ENCODE data around the gene EIF3J.

Gene EIF3J

DNA sequence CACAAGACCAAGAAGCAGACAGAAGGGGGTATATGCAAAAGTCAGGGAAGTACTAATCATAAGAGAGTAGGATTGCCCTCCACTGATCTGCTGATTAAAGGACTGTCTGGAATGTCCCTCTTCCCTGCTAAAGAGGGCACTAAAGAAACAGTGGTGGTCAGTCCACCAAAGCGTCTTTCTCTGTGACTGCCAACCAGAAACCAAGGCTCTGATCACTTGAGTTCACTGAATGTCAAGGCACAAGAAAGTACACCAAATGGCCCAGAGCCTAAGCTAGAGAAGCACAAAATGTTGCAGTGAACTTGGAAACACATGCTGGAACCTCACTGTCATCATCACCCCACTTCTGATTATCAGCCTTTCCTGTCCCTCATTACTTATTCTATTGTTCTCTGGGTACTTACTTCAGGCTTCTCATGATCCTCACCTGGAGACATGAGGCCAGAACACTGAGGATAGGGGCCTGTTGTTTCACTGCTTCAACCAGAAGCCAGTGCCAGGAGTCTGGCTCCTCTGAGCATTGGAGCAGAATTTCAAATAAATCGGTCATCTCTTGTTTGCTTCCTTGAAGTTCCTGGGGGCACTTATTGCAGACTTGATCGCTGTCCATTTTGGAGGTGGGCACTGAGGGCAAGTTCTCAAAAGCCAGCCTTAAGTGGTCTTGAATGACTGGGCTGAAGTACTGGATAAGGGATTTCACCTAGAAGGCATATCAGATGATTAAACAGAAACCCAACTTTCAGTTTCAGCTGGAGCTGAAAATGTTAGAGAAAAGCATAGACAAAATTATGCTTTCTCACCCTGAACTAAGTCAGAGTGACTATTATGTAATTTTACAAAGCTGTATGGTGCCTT lies 58.9 kb downstream of the EIF3J start:
- peak; percentile 39 for DNase-seq

DNA sequence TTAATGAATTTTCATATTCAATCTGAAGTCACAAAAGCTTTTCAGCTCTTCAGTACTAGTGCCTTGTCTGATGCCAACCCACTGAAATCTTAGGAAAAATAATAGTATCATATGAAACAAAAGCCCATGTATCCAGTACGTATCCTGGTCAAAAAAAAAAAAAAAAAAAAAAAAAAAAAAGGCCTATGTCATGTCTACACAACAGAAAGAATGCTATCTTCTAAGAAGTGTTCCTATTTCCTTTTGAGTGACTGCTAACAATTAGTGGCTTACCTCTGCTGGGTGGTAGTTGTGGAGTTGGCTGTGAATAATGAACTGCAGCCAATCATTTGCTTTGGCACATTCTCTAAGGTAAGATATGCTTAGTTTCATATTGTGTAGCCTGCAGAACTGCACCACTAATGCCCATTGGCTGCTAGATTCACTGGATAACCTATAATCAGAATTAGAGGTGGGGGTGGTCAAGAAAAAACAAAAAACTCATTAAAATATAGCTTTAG lies 59.6 kb downstream of the EIF3J start:
- peak; percentile 31 for DNase-seq

DNA sequence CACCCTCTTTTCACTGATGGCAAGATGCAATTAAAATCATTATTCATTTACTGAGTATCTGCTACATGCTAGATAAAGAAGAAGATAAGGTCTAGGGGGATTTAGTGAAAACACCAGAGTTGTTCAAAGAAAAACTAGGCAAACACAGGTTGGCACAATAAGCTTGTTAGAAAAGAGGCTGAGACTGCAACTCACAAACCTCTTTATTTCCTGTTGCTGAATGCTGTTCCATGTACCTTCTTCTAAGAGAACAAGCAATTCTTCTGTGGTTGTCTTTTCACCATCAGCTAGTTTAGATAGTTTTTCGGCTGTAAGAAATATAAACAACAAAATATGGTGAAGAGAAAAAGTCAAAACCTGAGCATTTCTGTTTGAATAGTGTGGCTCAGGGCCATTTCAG lies 61.1 kb downstream of the EIF3J start:
- no peak for DNase-seq

DNA sequence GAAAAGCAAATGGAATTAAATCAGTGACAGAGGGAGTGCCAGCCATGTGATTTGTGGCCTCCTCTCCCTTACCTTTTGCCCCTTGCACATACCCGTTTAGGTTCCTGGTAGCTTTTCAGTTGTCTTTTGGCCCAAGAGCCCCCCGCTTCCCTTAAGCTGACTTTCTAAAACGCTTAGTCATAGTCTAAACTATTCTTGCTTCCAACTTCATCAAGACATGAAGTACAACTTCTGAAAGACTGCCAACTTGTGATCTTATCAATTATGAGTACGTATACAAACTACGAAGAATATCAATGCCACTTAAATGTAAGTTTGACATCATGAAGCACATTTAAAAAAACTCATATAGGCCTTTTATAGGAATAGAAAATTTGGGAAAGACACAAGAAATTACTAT lies 61.9 kb downstream of the EIF3J start:
- no peak for DNase-seq

DNA sequence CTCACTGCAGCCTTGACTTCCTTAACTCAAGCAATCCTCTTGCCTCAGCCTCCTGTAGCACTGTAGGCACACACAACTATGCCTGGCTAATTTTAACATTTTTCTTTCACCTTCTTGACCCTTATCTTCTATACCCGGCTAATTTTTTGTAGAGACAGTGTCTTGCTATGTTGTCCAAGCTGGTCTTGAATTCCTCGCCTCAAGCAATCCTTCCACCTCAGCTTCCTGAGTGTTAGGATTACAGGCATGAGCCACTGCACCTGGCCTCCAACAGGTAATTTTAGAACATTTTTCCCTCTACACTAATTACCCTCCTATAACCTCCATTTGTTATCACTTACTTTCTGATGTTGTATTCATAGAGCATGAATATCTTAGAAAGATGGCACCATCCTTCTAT lies 66.2 kb downstream of the EIF3J start:
- no peak for DNase-seq

DNA sequence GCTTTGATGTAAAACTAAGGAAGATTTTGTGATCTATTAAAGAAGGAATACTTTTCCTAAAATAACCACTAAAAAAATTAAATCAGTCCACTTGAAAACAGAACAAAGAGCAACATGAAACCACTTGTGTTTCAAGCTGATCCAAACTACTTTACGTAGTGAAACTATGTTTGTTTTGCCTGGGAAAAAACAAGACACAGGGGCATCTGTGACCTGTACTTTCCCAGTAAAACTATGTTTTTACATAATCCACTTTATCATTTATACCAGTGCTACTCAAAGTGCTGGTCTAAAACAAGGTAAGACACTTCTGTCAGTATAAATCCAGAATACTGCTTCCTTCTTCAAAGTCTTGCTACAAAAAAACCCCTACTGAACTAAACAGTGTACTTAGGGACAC lies 69.8 kb downstream of the EIF3J start:
- DNase-seq, result no peak

Measured in activated CD4-positive, alpha-beta T cell treated with anti-CD3 and anti-CD28 coated beads, Interleukin-2, amount 50 U/mL, for 16 hours (primary cell).